CD4-positive, alpha-beta T cell (primary cell): ENCODE results near the gene IRF6. TPM values are rescaled to one million over a fixed set of nuclear protein-coding genes. Genes with fewer than 3 reads are reported as not detected.
A peak's percentile ranks its signal among the peaks of the same experiment; 100 is the strongest.

Experiments used
- ATAC-seq: fragments of 200-7000 bp; cut with Tn5 transposase; one replicate; pipeline ENCODE4 v1.10.0; 2022; ENCODE audit warnings: mild to moderate bottlenecking; ENCODE audit not compliant: poor library complexity
- CTCF ChIA-PET: fragments of 350-600 bp; sonication (Branson Sonifier 250); formaldehyde crosslinking; loops from one replicate; lab custom pipeline; 2021; ENCODE audit warnings: antibody characterized with exemption, inconsistent platforms; lab: Charles Lee
- POLR2A ChIA-PET: fragments of 350-600 bp; sonication (Branson Sonifier 250); formaldehyde crosslinking; loops from one replicate; lab custom pipeline; 2021; ENCODE audit warnings: antibody characterized with exemption, inconsistent platforms; lab: Charles Lee
- DNase-seq, 14 experiments: peaks; one replicate each; pipeline ENCODE4 v3.0.0-alpha.2; 2013 to 2020; ENCODE audit warnings: mixed read lengths in 2 of 14
- H3K27ac ChIP-seq, 2 donors: one replicate each; pipeline versions ENCODE4 v1.5.1 to v1.7.0; 2013; ENCODE audit warnings: low read length in 2 of 2, low read depth in 1 of 2, mild to moderate bottlenecking in 1 of 2
- H3K27me3 ChIP-seq, 2 experiments: 1 replicate in 1 of 2; 2 replicates in 1 of 2; pipeline versions ENCODE4 v1.6.1 to v1.7.0; 2013; ENCODE audit warnings: low read length in 2 of 2, control low read depth in 1 of 2, mild to moderate bottlenecking in 1 of 2, moderate library complexity in 1 of 2; ENCODE audit not compliant: insufficient read depth in 2 of 2, control insufficient read depth in 1 of 2
- H3K36me3 ChIP-seq: one replicate; pipeline ENCODE4 v1.6.1; 2013; ENCODE audit warnings: low read length, control low read depth; ENCODE audit not compliant: insufficient read depth
- H3K4me1 ChIP-seq: one replicate; pipeline ENCODE4 v1.6.1; 2013; ENCODE audit warnings: low read length, control low read depth; ENCODE audit not compliant: insufficient read depth
- H3K4me3 ChIP-seq: one replicate; pipeline ENCODE4 v1.5.1; 2013; ENCODE audit warnings: mild to moderate bottlenecking, low read length, moderate library complexity
- H3K9me3 ChIP-seq, 2 experiments: 1 replicate in 1 of 2; 2 replicates in 1 of 2; pipeline versions ENCODE4 v1.6.1 to v1.7.0; 2013; ENCODE audit warnings: low read length in 2 of 2, mild to moderate bottlenecking in 2 of 2, control low read depth in 1 of 2, moderate library complexity in 1 of 2; ENCODE audit not compliant: control insufficient read depth in 1 of 2, insufficient read depth in 1 of 2
- H3K27ac Mint-ChIP-seq: one replicate; pipeline ENCODE4 v1.8.0; 2020; ENCODE audit warnings: mixed read lengths
- H3K27me3 Mint-ChIP-seq: one replicate; pipeline ENCODE4 v1.8.0; 2021; ENCODE audit warnings: mixed read lengths
- H3K36me3 Mint-ChIP-seq: one replicate; pipeline ENCODE4 v1.8.0; 2021; ENCODE audit warnings: low read depth, mixed read lengths
- H3K4me1 Mint-ChIP-seq: one replicate; pipeline ENCODE4 v1.8.0; 2021; ENCODE audit warnings: low read depth, mixed read lengths
- H3K4me3 Mint-ChIP-seq: one replicate; pipeline ENCODE4 v1.8.0; 2020; ENCODE audit warnings: mild to moderate bottlenecking, mixed read lengths
- H3K9me3 Mint-ChIP-seq: one replicate; pipeline ENCODE4 v1.8.0; 2020; ENCODE audit warnings: mixed read lengths
- CTCF ChIP-seq: fragments of 200-600 bp; IDR thresholded peaks from one replicate; pipeline ENCODE4 v1.8.0; 2022; ENCODE audit warnings: antibody characterized with exemption, mild to moderate bottlenecking
- intact Hi-C, 2 experiments: fragments of 100-400 bp; cut with DNase I in 1 of 2; cut with micrococcal nuclease in 1 of 2; formaldehyde crosslinking; loops; one replicate each; pipeline versions ENCODE4 v1.15.1 to v1.9.0; 2023 to 2025; cut with DNase I, micrococcal nuclease
- total RNA-seq, 174 experiments: library from RNA in 2 of 174; stranded (reverse) in 2 of 174; gene quantifications; one replicate each; pipeline ENCODE4 v1.2.3 and lab custom pipeline; 2021 to 2026

Gene IRF6
- total RNA-seq, 2 experiments from 2014 or later = 0.74 to 1.7 TPM

GRCh38 chr1:209752890-209753289 lies 53.1 kb downstream of the IRF6 start:
- intact Hi-C loops = no loop called here
- H3K36me3 Mint-ChIP-seq = peaks cover 22% of the 10 kb centered on the region
- no peak overlapping the region for H3K4me3 ChIP-seq
- no peaks in the 10 kb centered on the region for H3K27me3 Mint-ChIP-seq
- no peaks in the 10 kb centered on the region for H3K9me3 Mint-ChIP-seq
- DNase-seq = no peak
- H3K36me3 ChIP-seq = no peaks in the 10 kb centered on the region
- H3K4me1 Mint-ChIP-seq = peaks cover 78% of the 10 kb centered on the region
- H3K9me3 ChIP-seq = no peaks in the 10 kb centered on the region
- peak overlapping the region; percentile 72 for H3K27ac Mint-ChIP-seq
- ChIA-PET CTCF (interaction anchor here (1.5 kb wide), 1 partner anchor 16 kb away, joined by 5 read pairs; no protein-coding TSS in a partner anchor), POLR2A (interaction anchor here (0.7 to 13.9 kb wide), 2 partner anchors 15 to 35 kb away, joined by 3 to 478 read pairs; no protein-coding TSS in a partner anchor)
- H3K27ac ChIP-seq = no peak overlapping the region
- no peaks in the 10 kb centered on the region for H3K27me3 ChIP-seq
- ATAC-seq = no peak
- H3K4me1 ChIP-seq = peaks cover 66% of the 10 kb centered on the region
- no peak for TF ChIP-seq CTCF
- H3K4me3 Mint-ChIP-seq = no peak overlapping the region

- Histone ChIP-seq H3K27me3 (no peaks in the 10 kb centered on the region), H3K9me3 (no peaks in the 10 kb centered on the region), H3K27ac (peak overlapping the region; percentile 66 to 69), H3K36me3 (no peaks in the 10 kb centered on the region), H3K4me3 (peak overlapping the region; percentile 26), H3K4me1 (peaks cover 71% of the 10 kb centered on the region)
- ChIA-PET POLR2A (interaction anchor here (0.6 to 13.9 kb wide), 9 partner anchors 10 to 1540 kb away, joined by 3 to 478 read pairs (median 3); partner anchors contain the start of genes C1orf74, IRF6 and UTP25), CTCF (interaction anchor here (7.3 kb wide), 1 partner anchor 14 kb away, joined by 80 read pairs; no protein-coding TSS in a partner anchor)
- peak overlapping the region; percentile 94 for H3K27ac Mint-ChIP-seq
- H3K4me1 Mint-ChIP-seq = peaks cover 87% of the 10 kb centered on the region
- H3K9me3 Mint-ChIP-seq = no peaks in the 10 kb centered on the region
- H3K4me3 Mint-ChIP-seq = peak overlapping the region; percentile 77
- intact Hi-C loops = no loop called here
- H3K36me3 Mint-ChIP-seq = peaks cover 10% of the 10 kb centered on the region
- TF ChIP-seq CTCF = no peak
- no peak for ATAC-seq
- DNase-seq = peak in 3 of 14 experiments; percentile 40 to 71 (median 47)
- no peaks in the 10 kb centered on the region for H3K27me3 Mint-ChIP-seq
Observed at GRCh38 chr1:209751627-209752231, 54.2 kb downstream of the IRF6 start.

- intact Hi-C loops = loop anchor here (2.0 to 5.0 kb wide), 3 partner anchors 17 to 73 kb away; no protein-coding TSS in a partner anchor
- Mint-ChIP-seq H3K27ac (peak overlapping the region; percentile 94), H3K9me3 (no peaks in the 10 kb centered on the region), H3K36me3 (no peaks in the 10 kb centered on the region), H3K4me3 (peak overlapping the region; percentile 16), H3K4me1 (peaks cover 69% of the 10 kb centered on the region), H3K27me3 (no peaks in the 10 kb centered on the region)
- TF ChIP-seq CTCF = no peak
- CTCF ChIA-PET = interaction anchor here (0.7 to 7.3 kb wide), 7 partner anchors 16 to 183 kb away, joined by 3 to 80 read pairs (median 8); partner anchors contain the start of gene UTP25
- POLR2A ChIA-PET = interaction anchor here (0.7 to 13.9 kb wide), 4 partner anchors 18 to 76 kb away, joined by 3 to 478 read pairs (median 5); partner anchors contain the start of gene C1orf74
- no peaks in the 10 kb centered on the region for H3K27me3 ChIP-seq
- H3K4me3 ChIP-seq = no peak overlapping the region
- ATAC-seq (no peak), DNase-seq (peak in 1 of 14 experiments; percentile 22)
- no peak overlapping the region for H3K27ac ChIP-seq
- H3K9me3 ChIP-seq = no peaks in the 10 kb centered on the region
- H3K36me3 ChIP-seq = no peaks in the 10 kb centered on the region
- peaks cover 59% of the 10 kb centered on the region for H3K4me1 ChIP-seq
Observed at GRCh38 chr1:209749670-209750323, 56.1 kb downstream of the IRF6 start.
